ENCODE data around the gene KIAA0232.

Gene KIAA0232

DNA sequence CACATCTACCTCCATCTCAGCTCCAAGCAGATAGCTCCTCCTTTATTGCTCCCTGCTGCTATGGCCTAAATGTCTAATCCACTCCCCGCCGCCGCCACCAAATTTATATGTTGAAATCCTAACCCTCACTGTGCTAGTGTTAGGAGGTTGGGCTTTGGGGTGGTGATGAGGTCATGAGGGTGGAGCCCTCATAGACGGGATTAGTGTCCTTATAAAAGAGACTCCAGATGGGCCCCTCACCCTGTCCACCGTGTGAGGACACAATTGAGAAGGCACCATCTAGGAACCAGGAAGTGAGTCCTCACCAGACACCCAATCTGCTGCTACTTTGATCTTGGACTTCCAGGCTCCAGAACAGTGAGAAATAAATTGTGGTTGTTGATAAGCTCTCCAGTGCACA, 113.5 kb downstream of the KIAA0232 start:
- H3K36me3 ChIP-seq (ENCODE audit: low read length) = no peaks in the 10 kb centered on the region
- H2AFZ ChIP-seq (ENCODE audit: low read depth, low read length, severe bottlenecking) = no peak overlapping the region
- H3K27ac ChIP-seq (ENCODE audit: low read depth, low read length) = no peak overlapping the region
- H3K4me3 ChIP-seq (ENCODE audit: insufficient read depth, low read length, poor library complexity, severe bottlenecking) = no peak overlapping the region
- no peaks in the 10 kb centered on the region for H4K20me1 ChIP-seq (ENCODE audit: low read depth, low read length)
- H3K4me2 ChIP-seq (ENCODE audit: low read depth, low read length, poor library complexity, severe bottlenecking) = no peak overlapping the region
- no peaks in the 10 kb centered on the region for H3K79me2 ChIP-seq (ENCODE audit: insufficient read depth, low read length)
- H3K9me2 ChIP-seq (replicated peaks; ENCODE audit: insufficient read depth, low read length) = no peaks in the 10 kb centered on the region
- no peak overlapping the region for H3K9ac ChIP-seq (ENCODE audit: low read length)
- no peaks in the 10 kb centered on the region for H3K9me3 ChIP-seq (ENCODE audit: insufficient read depth, low read length)
- no peaks in the 10 kb centered on the region for H3F3A ChIP-seq (ENCODE audit: insufficient read depth)
- TF ChIP-seq, protein P1, sequence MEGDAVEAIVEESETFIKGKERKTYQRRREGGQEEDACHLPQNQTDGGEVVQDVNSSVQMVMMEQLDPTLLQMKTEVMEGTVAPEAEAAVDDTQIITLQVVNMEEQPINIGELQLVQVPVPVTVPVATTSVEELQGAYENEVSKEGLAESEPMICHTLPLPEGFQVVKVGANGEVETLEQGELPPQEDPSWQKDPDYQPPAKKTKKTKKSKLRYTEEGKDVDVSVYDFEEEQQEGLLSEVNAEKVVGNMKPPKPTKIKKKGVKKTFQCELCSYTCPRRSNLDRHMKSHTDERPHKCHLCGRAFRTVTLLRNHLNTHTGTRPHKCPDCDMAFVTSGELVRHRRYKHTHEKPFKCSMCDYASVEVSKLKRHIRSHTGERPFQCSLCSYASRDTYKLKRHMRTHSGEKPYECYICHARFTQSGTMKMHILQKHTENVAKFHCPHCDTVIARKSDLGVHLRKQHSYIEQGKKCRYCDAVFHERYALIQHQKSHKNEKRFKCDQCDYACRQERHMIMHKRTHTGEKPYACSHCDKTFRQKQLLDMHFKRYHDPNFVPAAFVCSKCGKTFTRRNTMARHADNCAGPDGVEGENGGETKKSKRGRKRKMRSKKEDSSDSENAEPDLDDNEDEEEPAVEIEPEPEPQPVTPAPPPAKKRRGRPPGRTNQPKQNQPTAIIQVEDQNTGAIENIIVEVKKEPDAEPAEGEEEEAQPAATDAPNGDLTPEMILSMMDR (IDR thresholded peaks at IDR 0.05; ENCODE audit: insufficient read depth, low read length, poor library complexity, severe bottlenecking) = no peak
- no peak for TF ChIP-seq EZH2phosphoT487 (conservative IDR thresholded peaks at IDR 0.05; ENCODE audit: low read length)
- H3K27me3 ChIP-seq (ENCODE audit: low read length) = no peaks in the 10 kb centered on the region

DNA sequence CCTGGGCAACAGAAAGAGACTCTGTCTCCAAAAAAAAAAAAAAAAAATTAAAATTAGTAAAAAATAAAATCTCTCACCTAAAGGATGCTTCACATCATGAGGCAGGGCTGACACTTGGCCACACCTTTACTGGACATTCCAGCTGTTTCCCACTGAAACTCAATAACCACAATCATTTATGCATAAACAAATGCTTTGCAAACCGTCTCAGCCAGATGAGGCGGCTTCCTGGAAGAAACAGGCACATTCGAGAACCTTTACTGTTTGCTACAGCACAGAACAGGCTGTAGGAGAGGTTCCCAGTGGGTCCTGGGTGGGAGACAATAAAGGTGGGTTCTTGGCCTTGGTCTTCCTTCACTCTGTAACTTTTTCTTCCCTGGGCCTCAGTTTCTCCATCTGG, 116.2 kb downstream of the KIAA0232 start:
- no peaks in the 10 kb centered on the region for H3K9me2 ChIP-seq (replicated peaks; ENCODE audit: insufficient read depth, low read length)
- no peaks in the 10 kb centered on the region for H3K36me3 ChIP-seq (ENCODE audit: low read length)
- H3F3A ChIP-seq (ENCODE audit: insufficient read depth) = no peaks in the 10 kb centered on the region
- no peak overlapping the region for H3K4me2 ChIP-seq (ENCODE audit: low read depth, low read length, poor library complexity, severe bottlenecking)
- no peak overlapping the region for H3K27ac ChIP-seq (ENCODE audit: low read depth, low read length)
- no peak overlapping the region for H3K9ac ChIP-seq (ENCODE audit: low read length)
- no peak overlapping the region for H3K4me3 ChIP-seq (ENCODE audit: insufficient read depth, low read length, poor library complexity, severe bottlenecking)
- TF ChIP-seq, protein P1 (IDR thresholded peaks at IDR 0.05; ENCODE audit: insufficient read depth, low read length, poor library complexity, severe bottlenecking) = no peak
- no peak for TF ChIP-seq EZH2phosphoT487 (conservative IDR thresholded peaks at IDR 0.05; ENCODE audit: low read length)
- no peaks in the 10 kb centered on the region for H4K20me1 ChIP-seq (ENCODE audit: low read depth, low read length)
- H2AFZ ChIP-seq (ENCODE audit: low read depth, low read length, severe bottlenecking) = no peak overlapping the region
- no peaks in the 10 kb centered on the region for H3K79me2 ChIP-seq (ENCODE audit: insufficient read depth, low read length)
- no peaks in the 10 kb centered on the region for H3K27me3 ChIP-seq (ENCODE audit: low read length)
- H3K9me3 ChIP-seq (ENCODE audit: insufficient read depth, low read length) = no peaks in the 10 kb centered on the region

DNA sequence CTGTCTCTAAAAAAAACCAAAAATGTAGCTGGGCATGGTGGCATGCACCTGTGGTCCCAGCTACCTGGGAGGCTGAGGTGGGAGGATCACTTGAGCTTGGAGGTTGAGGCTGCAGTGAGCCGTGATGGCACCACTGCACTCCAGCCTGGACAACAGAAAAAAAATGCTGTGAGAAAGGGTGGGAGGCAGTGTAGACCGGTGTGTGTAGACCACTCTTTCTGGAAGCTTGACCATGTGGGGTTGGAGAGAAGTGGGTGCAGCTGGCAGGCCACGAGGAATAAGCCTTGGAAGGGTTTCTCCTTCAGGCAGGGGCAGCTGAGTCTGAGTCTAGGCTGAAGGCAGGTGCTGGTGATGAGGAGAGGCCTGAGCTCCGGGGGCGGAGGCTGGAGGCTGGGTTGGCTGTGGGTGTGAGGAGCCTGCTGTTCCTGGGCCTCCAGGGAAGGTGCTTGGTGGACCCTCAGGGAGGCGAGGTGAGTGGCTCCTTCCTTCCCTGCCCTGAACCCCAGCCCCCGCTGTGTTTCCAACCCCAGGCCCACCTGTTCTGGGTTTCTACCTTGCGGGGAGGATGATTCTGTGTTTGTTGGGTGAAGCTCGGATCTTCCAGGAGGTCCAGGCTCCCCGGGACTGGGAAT, 117.8 kb downstream of the KIAA0232 start:
- H3K4me2 ChIP-seq (ENCODE audit: low read depth, low read length, poor library complexity, severe bottlenecking) = no peak overlapping the region

More for the DNA sequence above, 117.8 kb downstream of the KIAA0232 start:
- Histone ChIP-seq H2AFZ (ENCODE audit: low read depth, low read length, severe bottlenecking) (no peak overlapping the region), H3K9me2 (replicated peaks; ENCODE audit: insufficient read depth, low read length) (no peaks in the 10 kb centered on the region), H3K36me3 (ENCODE audit: low read length) (no peaks in the 10 kb centered on the region), H3K27me3 (ENCODE audit: low read length) (no peaks in the 10 kb centered on the region), H3K4me3 (ENCODE audit: insufficient read depth, low read length, poor library complexity, severe bottlenecking) (no peak overlapping the region), H3K27ac (ENCODE audit: low read depth, low read length) (no peak overlapping the region), H3F3A (ENCODE audit: insufficient read depth) (no peaks in the 10 kb centered on the region), H3K79me2 (ENCODE audit: insufficient read depth, low read length) (no peaks in the 10 kb centered on the region), H3K9me3 (ENCODE audit: insufficient read depth, low read length) (no peaks in the 10 kb centered on the region), H3K9ac (ENCODE audit: low read length) (no peak overlapping the region), H4K20me1 (ENCODE audit: low read depth, low read length) (no peaks in the 10 kb centered on the region)
- TF ChIP-seq, protein P1 (IDR thresholded peaks at IDR 0.05; ENCODE audit: insufficient read depth, low read length, poor library complexity, severe bottlenecking) = no peak
- no peak for TF ChIP-seq EZH2phosphoT487 (conservative IDR thresholded peaks at IDR 0.05; ENCODE audit: low read length)

Measured in SU-DHL-6 (cell line).